AG04450 (cell line): ENCODE results near the gene SCRN2. TPM values are rescaled to one million over a fixed set of nuclear protein-coding genes. Genes with fewer than 3 reads are reported as not detected.

ENCODE experiments used
- CTCF ChIA-PET: fragments of 300-600, 350-600 bp; formaldehyde crosslinking; extraction: SDS; loops from one replicate; lab custom pipeline; 2022; ENCODE audit warnings: antibody characterized with exemption, inconsistent platforms; lab: Charles Lee
- POLR2A ChIA-PET: fragments of 350-600 bp; formaldehyde crosslinking; extraction: SDS; loops from one replicate; lab custom pipeline; 2021; ENCODE audit warnings: antibody characterized with exemption, inconsistent platforms; lab: Yijun Ruan, JAX
- DNase-seq: peaks from one replicate; pipeline ENCODE4 v3.0.0-alpha.2; 2011; ENCODE audit warnings: low read depth, low spot score
- H3K27ac ChIP-seq: one replicate; pipeline ENCODE4 v1.5.1; 2012; ENCODE audit warnings: low read depth, low read length, control low read depth
- H3K27me3 ChIP-seq: one replicate; pipeline ENCODE4 v1.6.0; 2012; ENCODE audit warnings: low read length; ENCODE audit not compliant: control insufficient read depth, insufficient read depth
- H3K4me3 ChIP-seq: 2 replicates; pipeline ENCODE4 v1.5.1; 2011; ENCODE audit warnings: mild to moderate bottlenecking, low read depth, low read length, control low read depth
- H3K9me3 ChIP-seq: 2 replicates; pipeline ENCODE4 v1.5.1; 2012; ENCODE audit warnings: low read length; ENCODE audit not compliant: control insufficient read depth, insufficient read depth
- polyA minus RNA-seq: library from RNA; depleted of rRNA, polyadenylated mRNA; stranded (reverse); fragments of >200 nt; gene quantifications from 2 replicates; pipeline ENCODE4 v1.2.3, GENCODE V29; 2011; rRNA and poly(A)+ RNA removed
- polyA plus RNA-seq: library from polyadenylated mRNA; depleted of rRNA; stranded (reverse); fragments of >200 nt; gene quantifications from 2 replicates; pipeline ENCODE4 v1.2.3, GENCODE V29; 2011; rRNA removed
- TF ChIP-seq, protein P1 (sequence below): IDR thresholded peaks from 2 replicates; pipeline ENCODE4 v1.5.1; 2011; ENCODE audit warnings: low read depth, low read length, control low read depth, inconsistent platforms

The SCRN2 gene
- polyA plus RNA-seq (13.3 and 17.2 TPM in 2 replicates), polyA minus RNA-seq (9.9 and 10.7 TPM in 2 replicates)

GRCh38 chr17:47840742-47841487 lies at the start of gene SCRN2:
Gene SCRN2 (minus strand): TSS chr17:47841273. CDS start chr17:47840843, 430 bp downstream.
- POLR2A ChIA-PET, result interaction anchor here (0.6 to 1.4 kb wide), 3 partner anchors 10 to 130 kb away, joined by 4 to 11 read pairs (median 8); partner anchors contain the start of genes CDK5RAP3, LRRC46, MRPL10 and SP2
- TF ChIP-seq, protein P1, sequence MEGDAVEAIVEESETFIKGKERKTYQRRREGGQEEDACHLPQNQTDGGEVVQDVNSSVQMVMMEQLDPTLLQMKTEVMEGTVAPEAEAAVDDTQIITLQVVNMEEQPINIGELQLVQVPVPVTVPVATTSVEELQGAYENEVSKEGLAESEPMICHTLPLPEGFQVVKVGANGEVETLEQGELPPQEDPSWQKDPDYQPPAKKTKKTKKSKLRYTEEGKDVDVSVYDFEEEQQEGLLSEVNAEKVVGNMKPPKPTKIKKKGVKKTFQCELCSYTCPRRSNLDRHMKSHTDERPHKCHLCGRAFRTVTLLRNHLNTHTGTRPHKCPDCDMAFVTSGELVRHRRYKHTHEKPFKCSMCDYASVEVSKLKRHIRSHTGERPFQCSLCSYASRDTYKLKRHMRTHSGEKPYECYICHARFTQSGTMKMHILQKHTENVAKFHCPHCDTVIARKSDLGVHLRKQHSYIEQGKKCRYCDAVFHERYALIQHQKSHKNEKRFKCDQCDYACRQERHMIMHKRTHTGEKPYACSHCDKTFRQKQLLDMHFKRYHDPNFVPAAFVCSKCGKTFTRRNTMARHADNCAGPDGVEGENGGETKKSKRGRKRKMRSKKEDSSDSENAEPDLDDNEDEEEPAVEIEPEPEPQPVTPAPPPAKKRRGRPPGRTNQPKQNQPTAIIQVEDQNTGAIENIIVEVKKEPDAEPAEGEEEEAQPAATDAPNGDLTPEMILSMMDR, result peak; percentile 98

GRCh38 chr17:47889734-47890529 lies 48.9 kb upstream of the SCRN2 start:
- CTCF ChIA-PET, result interaction anchor here (0.5 to 15.7 kb wide), 17 partner anchors 9 to 81 kb away, joined by 3 to 502 read pairs (median 5); partner anchors contain the start of genes CDK5RAP3, LRRC46, MRPL10 and SCRN2
- TF ChIP-seq, protein P1, result peak; percentile 94
- Histone ChIP-seq H3K27me3 (no peaks in the 10 kb centered on the region), H3K9me3 (no peaks in the 10 kb centered on the region), H3K27ac (no peak overlapping the region), H3K4me3 (no peak overlapping the region)
- POLR2A ChIA-PET, result interaction anchor here (1.0 to 1.1 kb wide), 2 partner anchors 39 to 47 kb away, joined by 3 read pairs; partner anchors contain the start of gene SP6
- peak; percentile 69 for DNase-seq

More at GRCh38 chr17:47840742-47841487, at the start of gene SCRN2:
- CTCF ChIA-PET, result interaction anchor here (0.6 to 10.8 kb wide), 20 partner anchors 8 to 177 kb away, joined by 3 to 502 read pairs (median 4); partner anchors contain the start of genes CDK5RAP3, LRRC46, MRPL10 and OSBPL7
- H3K4me3 ChIP-seq, result peak within 1 kb of the TSS; percentile 82
- H3K27me3 ChIP-seq, result peaks cover 13% of the 10 kb centered on the region
- no peak within 1 kb of the TSS for H3K27ac ChIP-seq
- peak; percentile 34 for DNase-seq
- no peaks in the 10 kb centered on the region; the same call in 1 of the 2 replicates for H3K9me3 ChIP-seq

DNA sequence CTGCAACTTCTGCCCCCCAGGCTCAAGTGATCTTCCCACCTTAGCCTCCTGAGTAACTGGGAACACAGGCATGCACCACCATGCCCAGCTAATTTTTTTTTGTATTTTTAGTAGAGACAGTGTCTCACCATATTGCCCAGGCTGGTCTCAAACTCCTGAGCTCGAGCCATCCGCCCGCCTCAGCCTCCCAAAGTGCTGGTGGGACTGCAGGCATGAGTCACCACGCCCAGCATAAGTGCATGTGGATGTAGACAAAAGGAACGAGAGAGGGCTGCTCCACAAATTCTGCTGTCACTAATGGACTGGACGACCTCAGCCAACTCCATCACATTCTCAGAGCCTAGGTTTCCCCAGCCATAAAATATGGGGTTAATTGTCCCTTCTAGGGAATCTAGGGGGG lies 47.2 kb upstream of the SCRN2 start:
- DNase-seq, result no peak
- ChIA-PET CTCF (interaction anchor here (0.6 to 15.7 kb wide), 2 partner anchors 44 to 195 kb away, joined by 6 to 502 read pairs; partner anchors contain the start of gene SCRN2), POLR2A (no interaction called here)
- Histone ChIP-seq H3K9me3 (no peaks in the 10 kb centered on the region), H3K27me3 (peaks cover 3% of the 10 kb centered on the region), H3K27ac (no peak overlapping the region), H3K4me3 (no peak overlapping the region)
- TF ChIP-seq, protein P1, result no peak

GRCh38 chr17:47884905-47885730 lies 44.0 kb upstream of the SCRN2 start:
- TF ChIP-seq, protein P1, result no peak
- Histone ChIP-seq H3K27me3 (peaks cover 3% of the 10 kb centered on the region), H3K9me3 (no peaks in the 10 kb centered on the region), H3K4me3 (no peak overlapping the region), H3K27ac (no peak overlapping the region)
- ChIA-PET POLR2A (interaction anchor here (1.9 kb wide), 1 partner anchor 54 kb away, joined by 7 read pairs; the partner anchor contains the start of genes LRRC46 and MRPL10), CTCF (interaction anchor here (15.7 kb wide), 1 partner anchor 41 kb away, joined by 502 read pairs; the partner anchor contains the start of gene SCRN2)
- no peak for DNase-seq
